Gastrocnemius medialis (tissue), 4 donors: ENCODE results near the gene CD38.

Experiments used
- CTCF ChIP-seq, 5 experiments: fragments of 450-650 bp in 3 of 5; fragments of 200-600 bp in 2 of 5; sonication (generic) in 2 of 5; IDR thresholded peaks in 4 of 5; conservative IDR thresholded peaks in 1 of 5; 1 replicate in 4 of 5; 2 replicates in 1 of 5; pipeline ENCODE4 v1.5.1; 2016 to 2019; ENCODE audit warnings: antibody characterized with exemption in 5 of 5, mild to moderate bottlenecking in 3 of 5, moderate library complexity in 3 of 5
- POLR2A ChIP-seq, 2 donors: fragments of 450-650 bp; IDR thresholded peaks; one replicate each; pipeline ENCODE4 v1.6.1; 2017; ENCODE audit warnings: antibody characterized with exemption in 2 of 2, mild to moderate bottlenecking in 2 of 2, moderate library complexity in 2 of 2

GRCh38 chr4:15833801-15834200, 55.7 kb downstream of the CD38 start:
- no peak for TF ChIP-seq CTCF (IDR thresholded peaks at IDR 0.05 in 4 of 5, conservative IDR thresholded peaks at IDR 0.05 in 1 of 5)
- TF ChIP-seq POLR2A (IDR thresholded peaks at IDR 0.05) = no peak
